Gastrocnemius medialis (tissue), 4 donors: ENCODE data around the gene C2orf72. TPM values are rescaled to one million over a fixed set of nuclear protein-coding genes. Genes with fewer than 3 reads are reported as not detected.
"Not testable (repeated sequence)": the region's sequence is repeated elsewhere in the genome, so short reads cannot be mapped to it uniquely, and the experiment has no call there.

Experiments
- ATAC-seq, 2 donors: fragments of 150-250 bp; one replicate each; pipeline ENCODE4 v1.9.1; 2016
- DNase-seq, 2 donors: peaks; one replicate each; pipeline ENCODE4 v3.0.0-alpha.2; 2019
- H3K27ac ChIP-seq, 4 donors: fragments of 200-600 bp; sonication (generic); 1 replicate in 1 of 4; 2 replicates in 3 of 4; pipeline ENCODE4 v1.5.1; 2016 to 2018; ENCODE audit warnings: mild to moderate bottlenecking in 2 of 4, moderate library complexity in 1 of 4
- H3K27me3 ChIP-seq, 3 donors: fragments of 200-600 bp; sonication (generic) in 2 of 3; 1 replicate in 1 of 3; 2 replicates in 2 of 3; pipeline versions ENCODE4 v1.5.1 to v1.6.0; 2016 to 2019; ENCODE audit warnings: mild to moderate bottlenecking in 1 of 3, moderate library complexity in 1 of 3
- H3K36me3 ChIP-seq, 2 donors: fragments of 200-600 bp; sonication (generic) in 1 of 2; one replicate each; pipeline ENCODE4 v1.5.1; 2017 to 2018
- H3K4me1 ChIP-seq, 2 donors: fragments of 200-600 bp; sonication (generic) in 1 of 2; one replicate each; pipeline ENCODE4 v1.5.1; 2016 to 2017; ENCODE audit warnings: mild to moderate bottlenecking in 2 of 2
- H3K4me3 ChIP-seq, 4 donors: fragments of 200-600 bp; sonication (generic) in 3 of 4; 1 replicate in 1 of 4; 2 replicates in 3 of 4; pipeline ENCODE4 v1.5.1; 2016 to 2019; ENCODE audit warnings: mild to moderate bottlenecking in 2 of 4
- H3K9me3 ChIP-seq, 3 donors: fragments of 200-600 bp; sonication (generic) in 2 of 3; 1 replicate in 1 of 3; 2 replicates in 2 of 3; pipeline ENCODE4 v1.5.1; 2016 to 2019
- POLR2A ChIP-seq, 2 donors: fragments of 450-650 bp; IDR thresholded peaks; one replicate each; pipeline ENCODE4 v1.6.1; 2017; ENCODE audit warnings: antibody characterized with exemption in 2 of 2, mild to moderate bottlenecking in 2 of 2, moderate library complexity in 2 of 2
- in situ Hi-C, 4 donors: fragments of 200-750 bp; cut with MboI; loops; one replicate each; pipeline versions ENCODE4 v1.15.0 to v1.8.0; 2017; ENCODE audit warnings: low sequenced_read_pairs in 4 of 4
- intact Hi-C: fragments of 100-400 bp; cut with DNase I; formaldehyde crosslinking; loops from one replicate; pipeline ENCODE4 v1.15.1; 2023; ENCODE audit warnings: low total_unique reads
- total RNA-seq, 4 donors: library from RNA; depleted of rRNA; stranded (reverse); fragments of >200 nt; gene quantifications; one replicate each; pipeline versions ENCODE4 v1.1.0 to v1.2.3, GENCODE V29; 2016
- TF ChIP-seq, protein P1 (sequence below), 5 experiments: fragments of 450-650 bp in 3 of 5; fragments of 200-600 bp in 2 of 5; sonication (generic) in 2 of 5; IDR thresholded peaks in 4 of 5; conservative IDR thresholded peaks in 1 of 5; 1 replicate in 4 of 5; 2 replicates in 1 of 5; pipeline ENCODE4 v1.5.1; 2016 to 2019; ENCODE audit warnings: antibody characterized with exemption in 5 of 5, mild to moderate bottlenecking in 3 of 5, moderate library complexity in 3 of 5

C2orf72 gene
- total RNA-seq, 4 donors from 2014 or later = 0.10 to 0.44 (median 0.15) TPM; not detected in 1

DNA sequence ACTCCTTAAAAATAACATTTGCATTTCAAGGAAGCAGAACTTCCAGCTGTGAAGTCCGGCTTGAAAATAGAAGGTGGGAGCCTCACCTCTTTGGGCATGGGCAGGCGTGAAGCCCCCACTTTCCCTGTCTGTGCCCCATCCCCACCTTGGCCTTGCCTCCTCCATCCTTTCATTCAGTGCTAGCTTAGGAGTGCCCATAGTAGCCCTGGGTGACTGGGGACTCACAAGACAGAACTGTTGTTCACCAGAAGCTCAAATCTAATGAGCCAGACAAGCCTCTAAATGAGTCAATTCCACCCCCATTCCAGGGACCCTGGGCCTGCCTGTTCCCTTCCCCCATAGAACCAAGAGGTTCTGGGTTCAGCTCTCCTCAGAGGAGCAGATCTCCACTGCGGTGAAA lies 21.4 kb upstream of the C2orf72 start:
- H3K4me1 ChIP-seq = no peaks in the 10 kb centered on the region
- intact Hi-C loops = no loop called here
- in situ Hi-C loops = no loop called here
- H3K27me3 ChIP-seq = no peaks in the 10 kb centered on the region
- ATAC-seq (no peak), DNase-seq (no peak)
- H3K4me3 ChIP-seq = no peak overlapping the region
- TF ChIP-seq POLR2A (IDR thresholded peaks at IDR 0.05) = no peak
- TF ChIP-seq, protein P1, sequence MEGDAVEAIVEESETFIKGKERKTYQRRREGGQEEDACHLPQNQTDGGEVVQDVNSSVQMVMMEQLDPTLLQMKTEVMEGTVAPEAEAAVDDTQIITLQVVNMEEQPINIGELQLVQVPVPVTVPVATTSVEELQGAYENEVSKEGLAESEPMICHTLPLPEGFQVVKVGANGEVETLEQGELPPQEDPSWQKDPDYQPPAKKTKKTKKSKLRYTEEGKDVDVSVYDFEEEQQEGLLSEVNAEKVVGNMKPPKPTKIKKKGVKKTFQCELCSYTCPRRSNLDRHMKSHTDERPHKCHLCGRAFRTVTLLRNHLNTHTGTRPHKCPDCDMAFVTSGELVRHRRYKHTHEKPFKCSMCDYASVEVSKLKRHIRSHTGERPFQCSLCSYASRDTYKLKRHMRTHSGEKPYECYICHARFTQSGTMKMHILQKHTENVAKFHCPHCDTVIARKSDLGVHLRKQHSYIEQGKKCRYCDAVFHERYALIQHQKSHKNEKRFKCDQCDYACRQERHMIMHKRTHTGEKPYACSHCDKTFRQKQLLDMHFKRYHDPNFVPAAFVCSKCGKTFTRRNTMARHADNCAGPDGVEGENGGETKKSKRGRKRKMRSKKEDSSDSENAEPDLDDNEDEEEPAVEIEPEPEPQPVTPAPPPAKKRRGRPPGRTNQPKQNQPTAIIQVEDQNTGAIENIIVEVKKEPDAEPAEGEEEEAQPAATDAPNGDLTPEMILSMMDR (IDR thresholded peaks at IDR 0.05 in 4 of 5, conservative IDR thresholded peaks at IDR 0.05 in 1 of 5) = no peak
- H3K9me3 ChIP-seq = no peaks in the 10 kb centered on the region
- no peak overlapping the region for H3K27ac ChIP-seq
- H3K36me3 ChIP-seq = no peaks in the 10 kb centered on the region

DNA sequence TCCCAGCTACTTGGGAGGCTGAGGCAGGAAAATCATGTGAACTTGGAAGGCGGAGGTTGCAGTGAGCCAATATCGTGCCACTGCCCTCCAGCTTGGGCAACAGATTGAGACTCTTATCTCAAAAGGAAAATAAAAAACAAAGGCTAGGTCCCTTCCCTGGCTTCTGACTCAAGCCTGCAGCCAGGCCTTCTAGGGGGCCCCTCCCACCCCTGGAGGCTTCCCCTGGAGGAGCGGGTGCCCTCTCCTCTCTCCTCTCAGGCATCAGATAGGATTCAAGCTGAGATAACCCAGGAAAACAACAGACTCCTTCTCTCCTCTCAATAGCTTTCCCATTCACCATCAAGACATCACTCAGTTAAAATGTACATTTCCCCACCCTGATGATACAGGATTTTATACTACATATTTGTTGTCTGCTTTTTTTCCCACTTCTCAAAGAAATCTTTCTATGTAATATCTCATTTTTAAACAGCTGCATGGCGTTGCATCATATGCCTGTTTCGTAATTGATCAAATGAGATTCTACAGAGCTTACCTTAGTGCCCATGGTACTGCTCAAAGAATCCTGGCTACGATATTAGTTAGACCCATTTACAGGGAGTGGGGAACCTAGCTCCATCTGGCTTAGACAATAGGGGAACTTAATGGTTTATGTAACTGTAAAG lies 20.6 kb upstream of the C2orf72 start:
- in situ Hi-C loops = no loop called here
- no peak for DNase-seq
- ATAC-seq = no peak
- no peaks in the 10 kb centered on the region for H3K27me3 ChIP-seq
- H3K27ac ChIP-seq = no peak overlapping the region
- no peaks in the 10 kb centered on the region for H3K9me3 ChIP-seq
- no peaks in the 10 kb centered on the region for H3K36me3 ChIP-seq
- H3K4me1 ChIP-seq = no peaks in the 10 kb centered on the region
- TF ChIP-seq, protein P1 (IDR thresholded peaks at IDR 0.05 in 4 of 5, conservative IDR thresholded peaks at IDR 0.05 in 1 of 5) = no peak
- TF ChIP-seq POLR2A (IDR thresholded peaks at IDR 0.05) = no peak
- intact Hi-C loops = no loop called here
- no peak overlapping the region for H3K4me3 ChIP-seq

DNA sequence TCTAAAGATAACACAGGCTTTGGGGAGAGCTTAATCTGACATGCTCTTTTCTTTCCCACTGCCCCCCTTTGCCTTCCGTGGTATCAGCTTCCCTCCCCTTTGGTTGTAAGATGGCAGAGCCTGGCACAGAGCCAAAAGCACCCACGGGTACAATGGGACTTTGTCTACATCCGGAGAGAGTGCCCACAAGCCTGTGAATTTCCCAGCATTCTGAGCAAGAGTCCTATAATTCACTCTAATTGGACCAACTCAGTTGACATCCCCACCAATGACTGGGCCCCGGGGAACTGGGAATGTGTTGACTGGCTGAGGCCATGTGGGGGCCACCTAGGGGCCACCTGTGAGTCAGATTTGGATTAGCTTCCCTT lies 20.1 kb upstream of the C2orf72 start:
- Histone ChIP-seq H3K9me3 (no peaks in the 10 kb centered on the region), H3K4me3 (no peak overlapping the region), H3K27me3 (no peaks in the 10 kb centered on the region), H3K36me3 (no peaks in the 10 kb centered on the region), H3K27ac (no peak overlapping the region), H3K4me1 (no peaks in the 10 kb centered on the region)
- no peak for TF ChIP-seq POLR2A (IDR thresholded peaks at IDR 0.05)
- TF ChIP-seq, protein P1 (IDR thresholded peaks at IDR 0.05 in 4 of 5, conservative IDR thresholded peaks at IDR 0.05 in 1 of 5) = no peak
- in situ Hi-C loops (no loop called here), intact Hi-C loops (no loop called here)
- DNase-seq = no peak
- ATAC-seq = no peak

DNA sequence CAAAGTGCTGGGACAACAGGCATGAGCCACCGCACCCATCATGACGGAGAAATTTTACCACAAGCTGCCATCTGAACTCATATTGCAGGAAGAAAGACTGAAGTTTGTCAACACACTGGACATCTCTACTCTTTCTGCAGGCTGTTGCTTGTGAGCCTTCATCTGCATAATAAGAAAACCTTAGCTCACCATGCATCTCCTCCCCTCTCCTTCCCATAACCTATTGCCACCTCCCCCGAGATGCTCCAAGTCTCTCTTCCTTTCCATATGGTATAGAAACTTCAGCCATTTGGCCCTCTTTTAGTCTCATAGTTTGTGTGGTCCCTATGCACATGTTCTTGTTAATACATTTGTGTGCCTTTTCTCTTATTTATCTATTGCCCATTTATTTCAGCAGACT lies 19.1 kb upstream of the C2orf72 start:
- H3K4me3 ChIP-seq = no peak overlapping the region
- in situ Hi-C loops = no loop called here

DNA sequence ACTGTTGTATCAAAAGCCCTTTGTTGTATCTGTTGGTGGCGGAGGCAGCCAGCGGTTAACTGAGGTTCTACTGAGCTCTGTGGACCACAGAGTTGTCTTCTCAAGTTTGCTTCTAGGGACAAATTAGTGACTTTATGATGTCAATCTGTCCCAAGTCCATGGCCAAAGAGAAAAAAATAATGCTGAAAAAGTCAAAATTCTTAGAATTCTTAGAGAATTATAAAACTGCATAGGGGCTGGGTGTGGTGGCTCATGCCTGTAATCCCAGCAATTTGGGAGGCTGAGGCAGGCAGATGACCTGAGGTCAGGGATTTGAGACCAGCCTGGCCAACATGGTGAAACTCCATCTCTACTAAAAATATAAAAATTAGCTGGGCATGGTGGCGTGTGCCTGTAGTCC lies 12.3 kb upstream of the C2orf72 start:
- H3K27me3 ChIP-seq, H3K36me3 ChIP-seq, in situ Hi-C loops, intact Hi-C loops, H3K27ac ChIP-seq, H3K9me3 ChIP-seq, ATAC-seq, DNase-seq, H3K4me1 ChIP-seq, H3K4me3 ChIP-seq: not testable (repeated sequence)

More for the DNA sequence above, 19.1 kb upstream of the C2orf72 start:
- intact Hi-C loops = no loop called here
- H3K9me3 ChIP-seq = no peaks in the 10 kb centered on the region
- TF ChIP-seq, protein P1 (IDR thresholded peaks at IDR 0.05 in 4 of 5, conservative IDR thresholded peaks at IDR 0.05 in 1 of 5) = no peak
- no peak for TF ChIP-seq POLR2A (IDR thresholded peaks at IDR 0.05)
- no peaks in the 10 kb centered on the region for H3K36me3 ChIP-seq
- ATAC-seq (no peak), DNase-seq (no peak)
- H3K4me1 ChIP-seq = no peaks in the 10 kb centered on the region
- H3K27me3 ChIP-seq = no peaks in the 10 kb centered on the region
- no peak overlapping the region for H3K27ac ChIP-seq
